ENCODE measurements around the gene NECAB3.

NECAB3 gene

DNA sequence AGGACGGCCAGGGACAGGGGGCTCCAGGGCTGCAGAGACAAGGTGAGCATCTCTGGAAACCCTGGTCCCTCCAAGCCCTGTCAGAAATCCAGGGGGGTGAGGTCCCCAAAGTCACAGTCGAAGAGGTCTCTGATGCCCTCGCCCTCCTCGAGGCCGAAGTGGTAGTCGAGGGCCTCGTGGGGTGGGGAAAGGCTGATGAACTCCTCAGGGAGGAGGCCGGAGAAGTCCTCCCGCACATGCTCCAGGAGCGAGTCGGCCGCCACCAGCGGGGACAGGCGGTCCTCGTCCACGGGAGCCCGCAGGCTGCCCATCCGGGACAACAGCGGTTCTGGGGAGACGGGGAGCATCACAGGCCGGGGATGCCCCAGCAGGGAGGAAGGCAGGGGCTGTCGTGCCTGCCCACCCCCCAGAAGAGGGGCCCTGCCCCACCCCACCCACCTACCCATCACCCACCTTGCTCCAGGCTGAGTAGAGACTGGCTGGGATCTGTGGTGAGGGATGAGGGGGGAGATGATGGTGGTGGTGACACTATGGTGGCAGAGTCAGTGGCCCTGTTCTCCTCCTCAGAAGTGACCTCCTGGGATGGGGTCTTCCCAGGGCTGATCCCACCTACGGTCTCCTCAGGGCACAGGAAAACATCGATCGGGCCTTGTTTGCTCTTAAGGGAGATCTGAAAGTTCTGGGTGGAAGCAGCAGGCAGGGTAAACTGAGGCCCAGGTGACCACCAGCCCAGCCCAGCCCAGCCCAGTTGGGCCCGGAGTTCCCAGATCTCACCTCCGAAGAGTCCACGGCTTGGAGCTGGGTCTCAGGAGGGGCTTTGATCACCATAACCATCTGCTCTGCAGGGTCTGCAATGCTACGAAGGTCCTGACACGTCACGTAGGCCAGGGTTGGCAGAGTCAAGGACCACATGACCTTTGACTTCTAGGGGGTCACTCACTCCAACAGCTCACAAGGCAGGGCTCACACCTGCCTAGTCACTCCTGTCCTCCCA is 2.7 kb upstream of the NECAB3 start:
- DNase-seq: no peak

- no peak for DNase-seq
These were observed 1.9 kb upstream of the NECAB3 start for GRCh38 chr20:33676121-33676520.

- DNase-seq: no peak
These were observed 1.1 kb upstream of the NECAB3 start for GRCh38 chr20:33675136-33675959.

DNA sequence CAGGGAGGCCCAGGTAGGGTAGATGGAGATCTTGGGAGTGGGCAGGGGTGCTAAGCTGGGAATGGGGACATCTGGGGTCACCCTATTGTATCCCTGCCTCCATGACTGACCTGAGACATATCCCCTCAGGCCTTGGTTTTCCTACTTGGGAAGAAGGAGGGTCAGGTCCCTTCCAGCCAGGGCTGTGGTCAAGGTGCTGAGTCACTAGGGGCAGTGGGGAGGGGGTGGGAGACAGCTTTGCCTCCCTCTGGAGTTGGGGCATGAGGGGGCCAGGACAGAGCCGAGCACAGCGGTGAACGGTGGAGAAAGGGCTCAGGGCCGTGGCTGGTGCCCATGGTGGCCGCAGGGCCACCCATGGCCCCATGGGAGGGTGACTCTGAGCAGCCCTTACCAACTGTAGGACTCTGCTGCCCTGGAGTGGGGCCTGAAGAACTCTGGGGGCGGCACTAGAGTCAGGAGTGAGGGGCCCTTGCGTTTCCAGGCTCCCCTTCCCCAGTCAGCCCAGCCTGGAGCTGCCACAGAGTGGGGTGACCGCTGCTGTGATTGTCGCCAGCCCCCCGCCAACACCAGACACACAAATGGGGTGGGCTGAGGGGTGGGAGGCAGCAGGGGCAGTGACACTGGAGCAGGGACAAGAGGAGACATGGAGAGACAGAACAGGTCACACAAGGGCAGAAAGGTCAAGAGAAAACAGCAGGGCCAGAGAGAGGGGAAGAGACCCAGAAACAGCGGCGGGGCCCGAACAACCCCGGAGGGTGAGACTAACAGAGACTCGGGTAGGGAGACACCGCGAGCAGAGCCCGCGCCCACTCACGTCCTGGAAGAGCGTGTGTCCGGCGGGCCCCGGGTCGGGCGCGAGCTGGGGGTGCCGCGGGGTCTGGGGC is 576 bp downstream of the NECAB3 start:
- DNase-seq: peak; percentile 62

- DNase-seq: no peak
These were observed 1.2 kb downstream of the NECAB3 start for GRCh38 chr20:33673114-33673409.

- peak; percentile 70 for DNase-seq
These were observed 1.7 kb downstream of the NECAB3 start for GRCh38 chr20:33672426-33673113.

DNA sequence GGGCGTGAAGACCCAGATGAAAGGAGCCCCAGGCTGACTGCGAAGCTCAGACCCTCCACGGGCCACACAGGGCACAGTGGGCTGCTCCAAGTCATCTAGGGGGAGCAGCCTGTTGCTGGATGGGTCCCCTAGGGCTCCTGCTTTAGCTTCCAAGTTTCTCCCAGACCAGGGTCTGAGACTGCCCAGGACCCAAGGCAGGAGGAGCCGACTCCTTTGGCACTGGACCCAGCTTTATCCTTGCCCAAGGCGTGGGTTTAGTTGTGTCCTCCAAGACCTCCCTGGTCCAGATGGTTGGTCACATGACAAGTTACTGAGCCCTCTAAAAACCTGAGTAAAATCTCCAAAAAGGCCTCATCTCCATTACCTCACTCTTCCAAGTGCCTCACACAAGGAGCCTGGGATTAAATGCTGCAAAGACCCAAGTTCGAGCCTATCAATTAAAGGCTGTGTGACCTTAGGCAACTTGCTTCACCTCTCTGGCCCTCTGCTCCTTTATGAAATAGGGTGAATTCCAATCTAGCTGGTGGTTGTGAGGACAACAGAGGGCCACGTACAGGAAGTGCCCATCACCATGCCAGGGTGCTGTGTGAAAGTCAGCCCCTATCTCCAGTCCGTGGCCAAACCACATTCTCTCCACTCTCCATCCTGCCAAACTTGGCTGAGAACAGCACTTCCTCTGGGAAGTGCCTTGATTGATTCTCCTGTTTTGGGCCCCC is 2.5 kb downstream of the NECAB3 start:
- DNase-seq: no peak

DNA sequence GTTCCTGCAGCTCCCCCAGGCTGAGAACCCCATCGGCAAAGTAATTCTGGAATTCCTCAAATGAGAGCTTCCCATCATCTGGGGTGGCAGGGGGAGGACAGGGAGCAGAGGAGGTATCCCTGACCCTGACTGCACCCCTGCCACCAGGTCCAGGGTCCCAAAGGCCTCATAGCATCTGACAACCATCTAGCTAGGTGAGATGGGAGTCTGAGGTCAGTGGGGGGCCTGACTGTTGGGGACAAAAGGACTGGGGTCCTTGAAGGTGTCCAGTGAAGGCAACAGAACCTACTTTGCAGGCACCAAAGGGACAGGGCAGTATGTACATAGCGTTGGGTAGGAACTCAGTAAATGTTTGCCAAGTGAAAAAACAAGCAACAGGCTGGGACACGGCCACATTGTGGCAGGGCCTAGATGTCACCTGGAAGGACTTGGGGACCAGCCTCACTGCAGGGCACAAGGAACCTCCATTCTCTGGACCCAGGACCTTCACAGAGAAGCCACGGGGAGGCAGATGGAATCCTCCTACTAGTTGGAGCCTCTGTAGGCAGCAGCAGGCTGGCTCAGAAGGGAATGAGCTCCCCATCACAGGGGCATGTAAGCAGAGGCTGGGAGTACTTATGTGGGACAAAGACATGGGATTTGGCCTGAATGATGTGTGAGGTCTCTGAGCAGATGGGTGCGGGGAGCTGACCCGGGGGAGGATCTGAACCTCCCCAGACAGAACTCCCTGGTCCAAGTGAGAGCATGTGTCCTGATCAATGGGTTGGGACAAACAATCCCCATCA is 3.3 kb downstream of the NECAB3 start:
- DNase-seq: no peak

GRCh38 chr20:33669873-33670640 is 4.2 kb downstream of the NECAB3 start:
- DNase-seq: no peak

DNA sequence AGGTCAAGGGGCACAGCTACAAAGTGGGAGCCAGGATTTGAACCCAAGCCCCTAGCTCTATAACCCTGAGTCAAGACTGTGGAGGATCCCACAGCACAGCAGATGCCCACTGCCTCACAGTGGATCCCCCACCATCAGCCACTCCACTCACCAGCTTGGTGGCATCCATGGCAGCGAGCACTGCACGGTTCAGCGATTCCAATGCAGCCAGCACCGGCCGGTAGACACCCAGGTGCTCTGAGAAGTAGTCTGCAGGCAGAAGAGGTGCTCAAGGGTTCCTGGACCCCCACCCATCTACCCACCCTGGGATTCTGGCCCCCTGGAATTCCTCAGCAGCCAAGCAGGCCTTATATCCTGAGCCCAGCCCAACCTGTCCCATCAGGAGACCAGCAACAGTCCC is 5.0 kb downstream of the NECAB3 start:
- no peak for DNase-seq

- DNase-seq: no peak
These were observed 5.6 kb downstream of the NECAB3 start for GRCh38 chr20:33668466-33669155.

GRCh38 chr20:33667676-33668465 is 6.4 kb downstream of the NECAB3 start:
- peak; percentile 91 for DNase-seq

GRCh38 chr20:33667245-33667675 is 7.0 kb downstream of the NECAB3 start:
- no peak for DNase-seq

GRCh38 chr20:33666293-33667244 is 7.7 kb downstream of the NECAB3 start, which contains the start of gene ACTL10:
ACTL10 (plus strand) TSS chr20:33666943; CDS start chr20:33667498, 555 bp downstream.
- peak; percentile 97 for DNase-seq

DNA sequence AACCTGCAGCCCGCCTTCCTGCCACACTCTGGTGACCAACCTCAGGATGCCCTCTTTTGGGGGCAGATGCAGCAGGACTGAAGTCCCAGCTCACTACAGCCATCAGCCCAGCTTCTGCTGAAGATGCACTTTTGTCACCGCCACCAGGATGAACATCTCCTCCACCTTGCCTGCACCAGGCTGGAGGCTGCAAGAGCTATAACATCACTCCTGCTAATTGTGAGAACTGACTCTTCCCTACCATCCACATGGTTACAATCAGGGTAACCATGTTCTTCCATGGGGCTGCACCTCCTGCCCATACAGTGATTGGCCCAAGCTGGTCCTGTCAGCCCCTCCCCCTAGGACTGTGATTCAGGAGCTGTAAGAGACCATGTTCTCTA is 9.5 kb downstream of the NECAB3 start:
- no peak for DNase-seq

DNA sequence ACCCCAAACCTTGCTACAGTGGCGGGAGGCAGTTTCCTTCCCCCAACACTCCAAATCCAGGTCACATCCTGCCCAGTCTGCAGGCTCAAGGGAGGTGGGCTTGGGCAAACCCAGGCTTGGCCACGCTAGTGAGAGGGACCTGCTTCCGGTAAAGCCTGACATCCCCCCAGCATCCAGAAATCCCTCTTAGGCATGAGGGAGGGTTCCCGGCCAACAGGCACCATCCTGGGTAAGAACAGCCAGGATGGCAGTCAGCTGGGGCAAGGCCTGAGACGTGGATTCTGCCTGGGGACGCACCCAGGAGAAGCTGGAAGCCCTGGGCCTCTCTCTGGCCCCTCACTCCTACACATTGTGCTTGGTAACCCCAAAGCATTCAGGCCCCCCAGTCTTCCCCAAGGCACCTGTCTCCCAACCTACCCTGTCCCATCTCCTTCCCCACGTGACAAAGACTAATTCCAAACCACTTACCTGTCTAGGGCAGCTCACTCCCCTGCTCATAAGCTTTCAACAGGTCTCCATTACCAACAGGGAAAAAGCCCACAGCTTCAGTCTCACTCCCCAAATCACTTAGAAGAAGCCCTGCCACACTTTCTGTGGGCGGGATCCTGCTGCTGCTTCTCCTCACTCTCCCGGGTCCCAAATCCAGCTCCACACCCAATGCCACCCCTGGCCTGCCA is 10.0 kb downstream of the NECAB3 start:
- DNase-seq: no peak
